Dedifferentiated amniotic fluid mesenchymal stem cell (primary cell): Measurements from ENCODE around the gene MTFMT.
A peak's percentile ranks its signal among the peaks of the same experiment; 100 is the strongest.
"Not testable (repeated sequence)": the region's sequence is repeated elsewhere in the genome, so short reads cannot be mapped to it uniquely, and the experiment has no call there.

Experiments
- DNase-seq: peaks from one replicate; pipeline ENCODE4 v3.0.0-alpha.2; 2016; ENCODE audit errors: extremely low spot score

The MTFMT gene

DNA sequence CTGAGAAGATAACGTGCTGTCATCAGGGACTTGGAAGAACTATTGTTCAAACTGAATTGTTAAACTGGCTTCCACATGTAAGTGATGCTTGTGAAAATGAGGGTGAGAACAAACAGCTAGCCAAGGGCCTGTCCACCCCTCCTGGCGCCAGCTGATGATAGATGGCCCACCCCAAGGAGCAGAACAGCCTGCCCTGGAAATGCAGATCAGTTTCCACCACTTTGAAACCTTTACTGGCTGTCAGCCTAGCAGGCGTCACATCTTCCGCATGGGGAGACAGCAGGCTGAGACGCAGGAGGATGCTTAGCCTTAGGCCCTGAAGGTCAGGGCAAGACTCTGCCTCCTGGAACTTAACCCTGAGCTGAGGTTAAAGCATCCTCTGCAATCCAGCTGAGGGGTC is 9.4 kb upstream of the MTFMT start:
- no peak for DNase-seq

DNA sequence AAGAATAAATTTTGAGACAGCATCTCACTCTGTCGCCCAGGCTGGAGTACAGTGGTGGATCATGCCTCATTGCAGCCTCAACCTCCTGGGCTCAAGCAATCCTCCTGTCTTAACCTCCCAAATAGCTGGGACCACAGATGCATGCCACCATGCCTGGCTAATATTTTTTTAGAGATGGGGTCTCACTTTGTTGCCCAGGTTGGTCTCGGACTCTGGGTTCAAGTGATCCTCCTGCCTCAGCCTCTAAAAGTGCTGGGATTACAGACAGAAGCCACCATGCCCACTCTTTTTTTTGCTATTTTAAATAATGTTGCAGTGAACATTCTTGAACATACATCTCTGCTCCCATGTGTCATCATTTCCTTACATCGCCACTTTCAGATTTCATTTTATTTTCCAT is 9.0 kb upstream of the MTFMT start:
- DNase-seq, result no peak

DNA sequence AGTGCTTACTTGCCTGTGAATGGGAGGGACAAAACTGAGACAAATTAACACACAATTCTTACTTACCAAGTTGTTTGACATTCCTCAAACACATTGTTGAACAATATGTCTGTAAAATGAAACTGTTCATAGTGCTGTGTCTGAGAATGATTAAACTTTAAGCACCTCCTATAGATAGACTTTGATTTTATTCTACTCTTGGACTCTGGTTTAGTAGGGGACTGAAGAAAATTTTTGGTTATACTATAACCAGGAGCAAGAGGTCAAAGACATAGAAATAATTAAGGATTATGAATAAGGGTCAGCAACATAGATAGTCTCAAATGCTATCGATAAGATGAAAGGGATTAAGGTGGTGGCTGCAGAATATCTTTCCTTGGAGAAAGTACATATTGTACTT is 7.9 kb upstream of the MTFMT start:
- DNase-seq, result no peak

DNA sequence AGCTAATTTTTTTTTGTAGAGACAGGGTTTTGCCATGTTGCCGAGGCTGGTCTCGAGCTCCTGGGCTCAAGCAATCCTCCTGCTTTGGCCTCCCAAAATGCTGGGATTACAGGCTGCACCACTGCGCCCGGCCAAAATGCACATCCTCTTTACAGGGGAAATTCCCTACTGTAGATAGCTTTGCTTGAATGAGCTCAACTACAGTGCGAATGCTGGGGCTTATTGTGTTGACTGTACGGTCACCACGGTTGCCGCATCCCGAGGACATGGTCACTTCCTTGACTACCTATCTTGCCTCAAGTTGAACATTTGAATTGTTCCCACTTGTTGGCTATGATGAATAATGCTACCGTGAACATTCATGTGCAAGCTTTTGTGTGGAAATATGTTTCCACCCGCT is 5.3 kb upstream of the MTFMT start:
- no peak for DNase-seq

DNA sequence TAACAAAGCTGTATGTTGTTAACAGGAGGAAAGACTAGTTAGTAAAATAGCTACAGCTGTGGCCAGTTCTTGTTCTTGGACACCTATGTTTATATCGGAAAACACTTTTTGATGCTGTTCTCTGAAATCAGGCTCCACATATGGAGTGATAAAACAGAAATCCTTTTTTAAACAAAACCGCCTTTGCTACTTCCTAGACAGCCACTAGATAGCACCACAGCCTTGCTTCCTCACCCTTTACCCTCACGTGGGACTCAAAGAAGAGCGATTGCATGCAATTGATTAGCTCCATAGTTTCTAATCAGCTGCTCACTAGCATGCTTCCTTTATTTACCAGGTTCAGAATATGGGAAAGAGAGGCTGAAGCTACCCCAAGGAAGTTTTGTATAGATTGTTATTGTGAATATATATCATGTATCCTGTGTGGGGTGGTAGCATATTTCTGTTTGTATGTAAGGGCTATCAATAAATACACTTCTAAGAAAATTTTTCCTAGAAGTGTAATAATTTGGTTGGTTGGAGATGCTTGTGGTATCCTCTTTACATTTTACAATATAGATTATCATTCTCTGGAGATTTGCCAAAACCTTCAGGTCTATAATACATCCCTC is 4.3 kb upstream of the MTFMT start:
- peak; percentile 47 for DNase-seq

DNA sequence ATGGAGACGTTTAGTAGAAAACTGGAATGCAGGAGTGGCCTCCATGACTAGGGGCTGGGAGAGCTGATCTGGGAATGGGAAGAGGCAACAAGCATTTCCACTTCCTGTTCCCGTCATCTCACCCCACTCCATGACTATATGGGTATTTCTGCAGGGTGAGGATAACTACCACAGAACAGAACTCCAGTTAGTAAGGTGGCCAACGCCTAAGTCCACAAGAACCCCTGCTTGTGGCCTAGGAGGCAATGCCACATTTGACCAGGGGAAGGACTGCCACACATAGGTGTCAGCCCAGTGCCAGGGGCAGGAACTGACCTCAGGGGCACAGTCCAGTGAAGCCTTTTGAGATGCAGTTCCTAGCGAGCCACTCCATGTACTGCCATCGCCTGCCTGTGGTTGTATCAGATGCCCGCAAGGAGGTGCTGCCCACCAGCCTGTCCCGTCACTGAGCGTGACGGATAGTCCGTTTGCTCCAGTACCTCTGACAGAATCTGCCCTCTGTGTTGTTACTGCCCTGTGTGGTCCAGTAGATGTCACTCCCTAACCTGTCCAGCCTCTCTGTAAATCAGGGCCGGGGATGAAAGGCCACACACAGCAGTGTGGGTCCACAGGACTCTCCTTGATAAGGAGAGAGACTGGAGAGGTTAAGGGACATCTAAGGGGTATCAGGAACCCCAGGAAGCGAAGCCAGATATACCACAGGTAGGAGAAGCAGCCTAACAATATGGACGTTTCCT is 3.5 kb upstream of the MTFMT start:
- DNase-seq, result peak; percentile 32

DNA sequence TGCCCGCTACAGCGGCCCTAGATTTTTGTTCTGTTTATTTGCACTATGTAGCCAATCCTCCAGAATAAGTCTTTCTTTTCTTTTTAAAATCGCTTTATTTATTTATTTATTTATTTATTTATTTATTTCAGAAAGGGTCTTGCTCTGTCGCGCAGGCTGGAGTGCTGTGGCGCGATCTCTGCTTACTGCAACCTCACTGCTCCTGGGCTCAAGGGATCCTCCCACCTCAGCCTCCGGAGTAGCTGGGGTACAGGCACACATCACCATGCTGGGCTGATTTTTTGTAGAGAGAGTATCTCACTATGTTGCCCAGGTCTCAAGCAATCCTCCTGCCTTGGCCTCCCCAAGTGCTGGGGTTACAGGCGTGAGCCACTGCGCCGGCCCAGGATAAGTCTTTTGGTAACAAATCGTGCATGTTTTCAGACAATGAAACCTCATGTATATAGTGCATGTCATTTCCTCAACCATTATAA is 333 bp upstream of the MTFMT start:
- DNase-seq, result no peak

DNA sequence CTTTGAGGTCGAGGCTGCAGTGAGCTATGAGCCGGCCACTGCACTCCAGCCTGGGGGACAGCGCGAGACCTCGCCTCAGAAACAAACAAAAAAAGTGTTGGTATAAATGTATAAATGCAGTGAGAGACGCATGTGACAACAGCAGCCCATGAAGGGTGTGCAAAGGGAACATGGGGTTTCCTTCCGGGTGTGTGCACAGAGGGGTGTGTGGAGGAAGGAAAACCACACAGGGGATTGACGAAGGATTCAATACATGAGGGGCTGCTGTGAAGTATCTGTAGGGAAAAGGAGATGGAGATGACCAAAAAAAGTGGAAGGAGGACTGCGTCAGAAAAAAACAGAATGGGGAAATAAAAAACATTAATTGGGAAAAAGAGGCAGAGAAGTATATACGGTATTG is 1.1 kb downstream of the MTFMT start:
- no peak for DNase-seq

DNA sequence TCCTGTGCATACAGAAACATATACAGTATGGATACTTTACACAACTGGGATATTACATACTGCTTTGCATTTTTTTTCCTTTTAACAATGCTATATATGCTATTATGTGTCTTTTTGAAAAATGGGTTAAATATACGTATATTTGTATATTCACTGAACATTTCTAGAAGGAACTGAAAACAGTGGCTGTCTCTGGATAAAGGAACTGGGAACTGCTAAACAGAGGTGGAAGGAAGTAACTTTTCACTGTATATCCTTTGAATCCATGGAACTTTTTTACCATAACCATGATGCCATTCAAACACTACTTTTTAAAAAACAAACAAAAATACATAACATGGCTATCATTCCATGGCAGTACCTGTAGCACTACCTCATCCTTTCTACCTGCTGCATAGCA is 1.8 kb downstream of the MTFMT start:
- DNase-seq, result no peak

DNA sequence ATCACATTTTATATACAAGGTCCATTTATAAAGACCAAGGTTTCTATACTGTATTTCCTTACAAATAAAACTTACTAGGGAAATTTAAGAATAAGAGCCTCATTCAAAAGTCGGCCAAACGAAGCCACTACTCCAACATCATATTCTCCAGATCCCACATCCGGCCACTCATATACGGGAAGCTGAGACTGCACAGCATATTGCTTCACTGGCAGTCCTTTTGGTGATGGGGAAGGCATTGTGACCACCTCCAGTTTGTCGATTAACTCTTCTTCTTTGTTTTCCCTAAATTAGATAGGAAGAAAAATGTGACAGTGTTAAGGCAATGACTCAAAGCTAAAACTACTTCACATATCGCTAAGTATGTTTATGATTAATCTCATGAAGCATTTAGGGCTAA is 2.7 kb downstream of the MTFMT start:
- no peak for DNase-seq

DNA sequence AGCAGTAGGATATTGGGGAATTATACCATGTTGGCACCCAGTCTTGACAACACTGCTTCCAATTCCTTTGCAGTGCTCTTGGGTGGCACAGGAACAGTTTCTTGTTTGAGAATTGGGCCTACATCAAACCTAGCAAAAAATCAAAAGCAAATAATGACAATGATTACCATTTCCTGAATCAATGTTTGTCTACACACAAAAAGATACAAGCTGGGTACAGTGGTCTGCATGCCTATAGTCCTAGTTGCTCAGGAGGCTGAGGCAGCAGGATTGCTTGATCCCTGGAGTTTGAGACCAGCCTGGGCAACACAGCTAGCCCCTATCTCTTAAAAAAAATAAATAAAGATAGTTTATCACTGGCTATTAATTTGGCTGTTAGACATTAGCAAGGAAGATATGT is 8.0 kb downstream of the MTFMT start:
- no peak for DNase-seq

DNA sequence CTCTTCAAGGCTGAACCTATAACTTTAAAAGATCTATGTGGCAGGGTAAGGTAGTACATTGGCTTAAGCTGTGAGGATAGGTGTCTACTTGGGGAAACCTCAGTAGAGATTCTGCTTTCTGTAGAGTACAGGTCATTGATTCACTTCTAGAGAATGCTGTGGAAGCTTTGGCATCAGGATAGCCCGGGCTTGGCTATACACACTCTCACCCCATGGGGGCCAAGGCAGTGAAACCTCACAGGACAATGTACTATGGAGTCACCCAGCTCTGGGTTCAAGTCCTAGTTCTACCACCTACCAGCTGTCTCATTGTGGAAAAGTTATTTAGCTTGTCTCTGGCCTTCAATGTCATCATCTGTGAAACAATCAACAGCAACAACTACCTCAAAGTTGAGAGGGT is 9.0 kb downstream of the MTFMT start:
- DNase-seq, result no peak

DNA sequence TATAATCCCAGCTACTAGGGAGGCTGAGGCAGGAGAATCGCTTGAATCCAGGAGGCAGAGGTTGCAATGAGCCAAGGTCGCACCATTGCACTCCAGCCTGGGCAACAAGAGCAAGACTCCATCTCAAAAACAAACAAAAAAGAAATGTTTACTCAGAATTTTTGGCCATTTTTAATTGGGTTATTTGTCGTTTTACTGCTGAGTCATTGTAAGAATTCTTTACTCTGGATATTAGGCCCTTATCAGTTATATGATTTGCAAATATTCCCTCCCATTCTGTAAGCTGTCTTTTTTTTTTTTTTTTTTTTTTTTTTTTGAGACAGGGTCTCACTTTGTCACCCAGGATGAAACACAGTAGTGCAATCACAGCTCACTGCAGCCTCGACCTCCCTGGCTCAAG is 18.2 kb downstream of the MTFMT start:
- not testable (repeated sequence) for DNase-seq

DNA sequence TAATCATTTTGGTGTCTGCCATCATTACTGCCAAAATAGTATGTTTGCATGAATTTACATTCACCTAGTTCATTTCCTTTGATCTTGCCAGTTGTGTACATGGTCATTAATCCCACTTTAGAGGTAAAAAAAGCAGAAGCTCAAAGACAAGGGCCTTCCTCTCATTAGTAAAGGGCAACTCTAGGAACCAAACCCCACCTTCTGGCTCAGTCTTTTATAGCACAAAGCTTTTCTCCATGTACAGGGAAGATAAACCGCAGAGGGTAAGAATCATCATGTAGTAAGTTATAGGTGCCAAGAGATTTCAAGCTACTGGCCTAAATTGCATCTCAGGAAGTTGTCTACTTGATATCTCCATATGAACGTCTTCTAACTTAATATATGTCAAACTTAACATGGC is 20.5 kb downstream of the MTFMT start:
- no peak for DNase-seq

DNA sequence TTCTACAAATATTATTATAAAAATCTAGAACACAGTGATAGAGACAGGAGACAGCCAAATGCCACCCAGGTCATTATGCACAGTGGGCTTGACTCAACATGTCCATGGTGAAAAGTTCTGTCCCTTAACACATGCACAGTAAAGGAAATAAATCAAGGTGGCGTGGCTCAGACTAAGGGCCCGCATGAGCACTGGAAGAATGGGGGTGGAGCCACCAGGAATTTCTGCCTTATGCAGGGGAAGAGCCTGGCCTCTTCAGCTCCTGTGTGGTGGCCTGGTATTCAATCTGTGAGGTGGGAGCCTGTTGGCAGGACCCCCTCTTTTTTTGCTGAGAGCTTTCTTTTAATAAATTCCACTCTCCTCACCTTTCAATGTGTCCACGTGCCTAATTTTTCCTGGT is 22.6 kb downstream of the MTFMT start:
- no peak for DNase-seq

DNA sequence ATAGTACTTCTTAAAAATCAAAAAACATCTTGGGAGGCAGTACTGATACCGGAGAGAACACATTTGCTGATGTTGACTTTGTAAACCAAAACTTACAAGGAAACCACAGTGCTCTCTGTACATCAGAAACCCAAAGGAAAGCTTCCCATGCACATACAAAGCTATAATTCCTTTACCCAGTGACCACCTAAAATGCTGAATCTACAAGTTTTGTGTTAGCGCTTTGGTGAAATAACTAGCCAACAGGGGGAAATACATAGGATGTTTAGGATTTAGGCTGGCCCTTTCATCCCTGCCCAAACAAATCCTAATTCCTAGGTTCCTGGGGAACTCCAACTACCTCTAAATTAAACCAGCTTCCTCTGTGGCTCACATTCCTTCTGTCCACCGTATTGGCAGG is 24.4 kb downstream of the MTFMT start:
- DNase-seq, result no peak

DNA sequence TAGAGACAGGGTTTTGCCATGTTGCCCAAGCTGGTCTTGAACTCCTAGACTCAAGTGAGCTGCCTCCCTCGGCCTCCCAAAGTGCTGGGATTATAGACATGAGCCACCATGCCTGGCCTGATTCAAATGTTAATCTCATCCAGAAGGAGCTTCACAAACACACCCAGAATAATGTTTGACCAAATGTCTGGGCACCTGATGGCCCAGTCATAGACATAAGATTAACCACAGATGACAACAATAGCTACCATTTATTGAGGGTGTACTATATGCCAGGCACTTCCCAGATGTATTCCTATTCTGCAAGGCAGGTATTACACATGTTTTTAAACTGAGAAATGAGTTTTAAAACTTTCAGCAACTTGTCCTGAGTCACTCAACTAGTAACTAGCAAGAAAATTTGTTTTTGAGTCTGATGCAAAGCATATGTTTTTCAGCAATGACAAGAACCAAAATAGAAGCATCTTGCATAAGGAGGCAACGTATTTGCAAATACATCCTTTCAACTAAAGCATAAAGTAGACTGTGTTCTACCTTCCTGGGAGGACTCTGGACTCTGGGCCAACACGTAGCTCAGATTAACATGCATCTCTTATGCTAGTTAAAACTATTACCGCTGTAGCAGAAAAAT is 31.6 kb downstream of the MTFMT start:
- no peak for DNase-seq

DNA sequence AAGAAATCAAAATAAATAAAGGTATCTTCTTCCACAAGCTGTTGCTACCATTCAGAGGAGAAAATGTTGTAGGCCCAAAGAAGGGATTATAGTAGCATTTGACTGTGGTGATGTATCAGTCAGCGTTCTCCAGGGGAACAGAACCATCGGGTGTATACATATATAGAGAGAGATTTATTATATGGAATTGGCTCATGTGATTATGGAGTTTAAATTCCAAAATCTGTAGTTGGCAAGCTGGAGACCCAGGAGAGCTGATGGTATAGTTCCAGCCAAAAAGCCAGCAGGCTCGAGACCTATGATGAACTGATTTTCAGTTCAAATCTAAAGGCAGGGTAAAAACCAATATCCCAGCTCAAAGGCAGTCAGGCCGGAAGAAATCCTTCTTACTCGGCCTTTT is 32.4 kb downstream of the MTFMT start:
- DNase-seq, result no peak

DNA sequence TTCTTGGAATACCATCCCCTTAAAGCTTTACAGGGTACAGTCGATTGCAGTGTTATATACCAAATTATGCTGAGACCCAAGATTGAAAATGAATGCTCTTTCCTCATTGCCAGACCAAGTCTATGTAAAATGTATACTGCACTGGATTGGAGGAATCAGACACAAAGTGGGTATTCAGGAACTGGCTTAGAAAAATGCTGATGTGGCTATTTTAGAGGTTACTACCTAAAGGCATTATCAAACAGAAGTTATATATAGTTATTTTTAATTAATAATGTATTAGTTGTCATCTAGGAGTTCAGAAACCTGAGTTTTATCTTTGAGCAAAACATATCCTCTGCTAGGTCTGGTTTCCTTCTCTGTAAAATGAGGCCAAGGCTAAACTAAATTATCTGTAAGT is 36.1 kb downstream of the MTFMT start:
- no peak for DNase-seq

DNA sequence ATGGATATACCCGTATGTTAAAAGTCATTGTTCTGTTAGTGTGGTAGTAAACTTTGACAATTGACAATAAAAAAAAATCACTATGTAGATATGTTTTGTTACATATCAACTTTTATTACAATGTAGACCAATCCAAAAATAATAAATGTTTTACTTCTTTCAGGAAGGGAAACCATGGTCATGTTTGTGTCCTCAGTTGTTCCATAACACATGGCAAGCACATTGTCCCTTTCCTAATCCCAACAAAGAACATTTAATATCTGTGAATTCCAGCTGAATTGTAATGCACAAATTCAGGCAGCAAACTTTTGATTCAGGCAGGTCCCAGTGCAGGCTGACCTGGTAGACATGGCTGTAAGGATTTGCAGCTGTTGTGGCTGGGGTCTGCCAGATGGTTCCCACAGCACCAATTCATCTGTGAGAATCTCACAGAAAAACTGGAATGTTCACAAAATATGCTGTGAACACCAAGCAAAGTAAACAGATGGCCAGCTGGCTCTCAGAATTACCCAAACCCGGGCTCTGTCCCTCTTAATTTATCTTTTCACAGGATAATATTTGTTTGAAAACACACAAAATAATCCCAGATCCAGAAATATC is 37.8 kb downstream of the MTFMT start:
- DNase-seq, result no peak

DNA sequence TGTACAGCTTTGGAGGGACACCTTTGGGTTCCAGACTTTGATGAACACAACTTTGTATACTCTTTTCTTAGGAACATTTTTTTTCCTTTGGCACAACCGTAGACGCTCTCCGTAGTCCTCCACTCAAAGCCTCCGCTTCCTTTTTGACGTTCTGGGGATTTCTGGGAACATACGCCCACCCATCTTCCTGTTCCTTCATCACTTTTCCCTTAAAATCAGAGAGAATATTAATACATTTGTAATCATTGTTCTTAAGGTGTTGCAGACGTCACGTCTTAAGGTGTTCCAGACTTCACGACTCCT is 39.3 kb downstream of the MTFMT start:
- no peak for DNase-seq

DNA sequence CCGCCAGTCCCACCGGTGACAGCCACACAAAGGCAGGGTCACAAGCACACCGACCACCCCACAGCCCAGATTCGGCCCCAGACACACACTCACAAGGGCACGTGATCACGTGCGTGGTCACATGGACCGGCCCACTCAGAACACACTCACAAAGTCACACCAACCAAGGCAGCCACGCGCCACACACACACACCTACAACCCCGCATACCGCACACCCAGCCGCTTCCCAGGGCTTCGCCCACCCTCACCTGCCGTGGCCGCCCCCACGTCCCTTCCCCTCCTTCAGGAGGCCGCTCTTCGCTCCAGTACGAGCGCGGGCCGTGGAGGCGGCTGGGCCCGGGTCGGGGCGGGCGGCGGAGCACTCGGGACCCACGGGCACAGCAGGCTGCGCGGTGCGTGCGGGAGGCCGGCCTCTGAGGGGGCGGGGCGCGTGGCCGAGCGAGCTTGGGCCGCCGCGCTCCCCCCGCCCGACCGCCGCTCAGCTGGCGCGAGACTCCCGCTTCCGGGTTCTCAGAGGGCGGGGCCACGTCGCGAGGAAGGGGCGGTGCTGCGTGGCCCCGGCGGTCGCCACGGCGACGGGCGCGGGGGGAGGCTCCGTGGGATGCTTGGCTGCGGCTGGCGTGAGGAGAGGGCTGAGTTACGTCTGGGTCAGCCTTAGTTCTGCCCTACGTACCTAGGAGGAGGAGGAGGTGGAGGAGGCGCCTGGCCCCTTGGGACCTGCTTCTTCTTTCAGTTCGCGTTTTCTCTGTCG is 39.8 kb downstream of the MTFMT start, which contains the start of gene SPG21:
TSS of gene SPG21 (minus strand) at position 499 of the 752 bp plus-strand sequence. CDS start 6,345 bp downstream, outside the sequence.
- DNase-seq, result peak; percentile 81
